CD4-positive, alpha-beta T cell (primary cell): ENCODE measurements around the gene S100P. TPM values are rescaled to one million over a fixed set of nuclear protein-coding genes. Genes with fewer than 3 reads are reported as not detected.

Experiments used
- ATAC-seq: fragments of 200-7000 bp; cut with Tn5 transposase; one replicate; pipeline ENCODE4 v1.10.0; 2022; ENCODE audit warnings: mild to moderate bottlenecking; ENCODE audit not compliant: poor library complexity
- CTCF ChIA-PET: fragments of 350-600 bp; sonication (Branson Sonifier 250); formaldehyde crosslinking; loops from one replicate; lab custom pipeline; 2021; ENCODE audit warnings: antibody characterized with exemption, inconsistent platforms; lab: Charles Lee
- POLR2A ChIA-PET: fragments of 350-600 bp; sonication (Branson Sonifier 250); formaldehyde crosslinking; loops from one replicate; lab custom pipeline; 2021; ENCODE audit warnings: antibody characterized with exemption, inconsistent platforms; lab: Charles Lee
- DNase-seq, 14 experiments: peaks; one replicate each; pipeline ENCODE4 v3.0.0-alpha.2; 2013 to 2020; ENCODE audit warnings: mixed read lengths in 2 of 14
- H3K27ac ChIP-seq, 2 donors: one replicate each; pipeline versions ENCODE4 v1.5.1 to v1.7.0; 2013; ENCODE audit warnings: low read length in 2 of 2, low read depth in 1 of 2, mild to moderate bottlenecking in 1 of 2
- H3K27me3 ChIP-seq, 2 experiments: 1 replicate in 1 of 2; 2 replicates in 1 of 2; pipeline versions ENCODE4 v1.6.1 to v1.7.0; 2013; ENCODE audit warnings: low read length in 2 of 2, control low read depth in 1 of 2, mild to moderate bottlenecking in 1 of 2, moderate library complexity in 1 of 2; ENCODE audit not compliant: insufficient read depth in 2 of 2, control insufficient read depth in 1 of 2
- H3K36me3 ChIP-seq: one replicate; pipeline ENCODE4 v1.6.1; 2013; ENCODE audit warnings: low read length, control low read depth; ENCODE audit not compliant: insufficient read depth
- H3K4me1 ChIP-seq: one replicate; pipeline ENCODE4 v1.6.1; 2013; ENCODE audit warnings: low read length, control low read depth; ENCODE audit not compliant: insufficient read depth
- H3K4me3 ChIP-seq: one replicate; pipeline ENCODE4 v1.5.1; 2013; ENCODE audit warnings: mild to moderate bottlenecking, low read length, moderate library complexity
- H3K9me3 ChIP-seq, 2 experiments: 1 replicate in 1 of 2; 2 replicates in 1 of 2; pipeline versions ENCODE4 v1.6.1 to v1.7.0; 2013; ENCODE audit warnings: low read length in 2 of 2, mild to moderate bottlenecking in 2 of 2, control low read depth in 1 of 2, moderate library complexity in 1 of 2; ENCODE audit not compliant: control insufficient read depth in 1 of 2, insufficient read depth in 1 of 2
- H3K27ac Mint-ChIP-seq: one replicate; pipeline ENCODE4 v1.8.0; 2020; ENCODE audit warnings: mixed read lengths
- H3K27me3 Mint-ChIP-seq: one replicate; pipeline ENCODE4 v1.8.0; 2021; ENCODE audit warnings: mixed read lengths
- H3K36me3 Mint-ChIP-seq: one replicate; pipeline ENCODE4 v1.8.0; 2021; ENCODE audit warnings: low read depth, mixed read lengths
- H3K4me1 Mint-ChIP-seq: one replicate; pipeline ENCODE4 v1.8.0; 2021; ENCODE audit warnings: low read depth, mixed read lengths
- H3K4me3 Mint-ChIP-seq: one replicate; pipeline ENCODE4 v1.8.0; 2020; ENCODE audit warnings: mild to moderate bottlenecking, mixed read lengths
- H3K9me3 Mint-ChIP-seq: one replicate; pipeline ENCODE4 v1.8.0; 2020; ENCODE audit warnings: mixed read lengths
- CTCF ChIP-seq: fragments of 200-600 bp; IDR thresholded peaks from one replicate; pipeline ENCODE4 v1.8.0; 2022; ENCODE audit warnings: antibody characterized with exemption, mild to moderate bottlenecking
- intact Hi-C, 2 experiments: fragments of 100-400 bp; cut with DNase I in 1 of 2; cut with micrococcal nuclease in 1 of 2; formaldehyde crosslinking; loops; one replicate each; pipeline versions ENCODE4 v1.15.1 to v1.9.0; 2023 to 2025; cut with DNase I, micrococcal nuclease
- total RNA-seq, 174 experiments: library from RNA in 2 of 174; stranded (reverse) in 2 of 174; gene quantifications; one replicate each; pipeline ENCODE4 v1.2.3 and lab custom pipeline; 2021 to 2026

The S100P gene
- total RNA-seq, 2 experiments from 2014 or later: 0.58 to 2.8 TPM

GRCh38 chr4:6705646-6706045 lies 12.0 kb downstream of the S100P start:
- Mint-ChIP-seq H3K4me3 (peak overlapping the region; percentile 43), H3K36me3 (peaks cover 81% of the 10 kb centered on the region), H3K4me1 (peaks cover 76% of the 10 kb centered on the region), H3K27me3 (no peaks in the 10 kb centered on the region), H3K27ac (peak overlapping the region; percentile 97), H3K9me3 (no peaks in the 10 kb centered on the region)
- Histone ChIP-seq H3K27me3 (no peaks in the 10 kb centered on the region), H3K36me3 (peaks cover 46% of the 10 kb centered on the region), H3K4me1 (peaks cover 53% of the 10 kb centered on the region), H3K27ac (no peak overlapping the region), H3K4me3 (no peak overlapping the region), H3K9me3 (no peaks in the 10 kb centered on the region)
- DNase-seq (no peak), ATAC-seq (no peak)
- intact Hi-C loops: no loop called here
- ChIA-PET POLR2A (interaction anchor here (0.8 to 9.9 kb wide), 7 partner anchors 10 to 65 kb away, joined by 3 to 245 read pairs (median 10); partner anchors contain the start of genes MRFAP1 and S100P), CTCF (interaction anchor here (1.2 to 7.9 kb wide), 3 partner anchors 11 to 31 kb away, joined by 4 to 68 read pairs (median 7); partner anchors contain the start of gene BLOC1S4)
- no peak for TF ChIP-seq CTCF

- H3K4me1 ChIP-seq: peaks cover 53% of the 10 kb centered on the region
- H3K27ac ChIP-seq: no peak overlapping the region
- Mint-ChIP-seq H3K4me3 (peak overlapping the region; percentile 43), H3K9me3 (no peaks in the 10 kb centered on the region), H3K4me1 (peaks cover 79% of the 10 kb centered on the region), H3K36me3 (peaks cover 79% of the 10 kb centered on the region), H3K27ac (peak overlapping the region; percentile 97), H3K27me3 (no peaks in the 10 kb centered on the region)
- no peaks in the 10 kb centered on the region for H3K9me3 ChIP-seq
- H3K36me3 ChIP-seq: peaks cover 46% of the 10 kb centered on the region
- ATAC-seq (no peak), DNase-seq (no peak)
- intact Hi-C loops: no loop called here
- POLR2A ChIA-PET: interaction anchor here (0.8 to 9.9 kb wide), 7 partner anchors 10 to 66 kb away, joined by 3 to 245 read pairs (median 10); partner anchors contain the start of genes MRFAP1 and S100P
- no peak for TF ChIP-seq CTCF
- CTCF ChIA-PET: interaction anchor here (1.2 to 7.9 kb wide), 3 partner anchors 10 to 32 kb away, joined by 4 to 68 read pairs (median 7); partner anchors contain the start of gene BLOC1S4
- H3K27me3 ChIP-seq: no peaks in the 10 kb centered on the region
- no peak overlapping the region for H3K4me3 ChIP-seq
Observed at GRCh38 chr4:6706173-6706572, 12.5 kb downstream of the S100P start.

- Histone ChIP-seq H3K9me3 (no peaks in the 10 kb centered on the region), H3K4me3 (peak within 1 kb of the TSS; percentile 74), H3K27ac (peak within 1 kb of the TSS; percentile 79 to 85), H3K4me1 (peaks cover 40% of the 10 kb centered on the region), H3K27me3 (no peaks in the 10 kb centered on the region), H3K36me3 (peaks cover 29% of the 10 kb centered on the region)
- peak within 1 kb of the TSS; percentile 99 for H3K4me3 Mint-ChIP-seq
- H3K27ac Mint-ChIP-seq: peak within 1 kb of the TSS; percentile 97
- peaks cover 53% of the 10 kb centered on the region for H3K36me3 Mint-ChIP-seq
- no peaks in the 10 kb centered on the region for H3K27me3 Mint-ChIP-seq
- POLR2A ChIA-PET: interaction anchor here (0.6 to 9.9 kb wide), 27 partner anchors 7 to 395 kb away, joined by 3 to 245 read pairs (median 5); partner anchors contain the start of genes BLOC1S4, GRPEL1, MAN2B2 and MRFAP1
- peaks cover 69% of the 10 kb centered on the region for H3K4me1 Mint-ChIP-seq
- intact Hi-C loops: loop anchor here (1.0 to 2.0 kb wide), 4 partner anchors 13 to 74 kb away; partner anchors contain the start of gene MRFAP1 (in 1 of the 2)
- peak; percentile 87 for ATAC-seq
- no peaks in the 10 kb centered on the region for H3K9me3 Mint-ChIP-seq
- CTCF ChIA-PET: interaction anchor here (0.6 to 7.9 kb wide), 6 partner anchors 11 to 334 kb away, joined by 3 to 68 read pairs (median 4); partner anchors contain the start of gene TADA2B
- TF ChIP-seq CTCF: no peak
- peak; percentile 94 to 98 (median 96) for DNase-seq
Observed at GRCh38 chr4:6709230-6710114, 15.8 kb downstream of the S100P start, which contains the start of gene MRFAP1L1. Gene MRFAP1L1 (minus strand): TSS chr4:6709865. CDS start chr4:6709629, 236 bp downstream.
